Astrocyte of the spinal cord (primary cell): ENCODE measurements around the gene TLE6.

Experiments used
- DNase-seq: peaks from one replicate; pipeline ENCODE4 v3.0.0; 2011; ENCODE audit warnings: low read depth, low spot score
- H3K4me3 ChIP-seq: 2 replicates; pipeline ENCODE4 v1.5.1; 2011; ENCODE audit warnings: low read depth, mild to moderate bottlenecking, low read length, moderate library complexity
- CTCF ChIP-seq: IDR thresholded peaks from 2 replicates; pipeline ENCODE4 v1.5.1; 2012; ENCODE audit warnings: low read depth, mild to moderate bottlenecking, low read length, inconsistent platforms
- in situ Hi-C: cut with HindIII; loops from 2 replicates; pipeline ENCODE4 v1.10.0; 2017; ENCODE audit warnings: low sequenced_read_pairs

TLE6 gene

GRCh38 chr19:3042621-3043267 is 65.4 kb downstream of the TLE6 start:
- no peak overlapping the region for H3K4me3 ChIP-seq
- no peak for TF ChIP-seq CTCF
- in situ Hi-C loops: no loop called here
- no peak for DNase-seq
